ENCODE results near the gene RBM12. TPM values are rescaled to one million over a fixed set of nuclear protein-coding genes. Genes with fewer than 3 reads are reported as not detected.

RBM12 gene
- total RNA-seq, 3 donors from 2014 or later = 68.3 to 72.5 (median 70.6) TPM

DNA sequence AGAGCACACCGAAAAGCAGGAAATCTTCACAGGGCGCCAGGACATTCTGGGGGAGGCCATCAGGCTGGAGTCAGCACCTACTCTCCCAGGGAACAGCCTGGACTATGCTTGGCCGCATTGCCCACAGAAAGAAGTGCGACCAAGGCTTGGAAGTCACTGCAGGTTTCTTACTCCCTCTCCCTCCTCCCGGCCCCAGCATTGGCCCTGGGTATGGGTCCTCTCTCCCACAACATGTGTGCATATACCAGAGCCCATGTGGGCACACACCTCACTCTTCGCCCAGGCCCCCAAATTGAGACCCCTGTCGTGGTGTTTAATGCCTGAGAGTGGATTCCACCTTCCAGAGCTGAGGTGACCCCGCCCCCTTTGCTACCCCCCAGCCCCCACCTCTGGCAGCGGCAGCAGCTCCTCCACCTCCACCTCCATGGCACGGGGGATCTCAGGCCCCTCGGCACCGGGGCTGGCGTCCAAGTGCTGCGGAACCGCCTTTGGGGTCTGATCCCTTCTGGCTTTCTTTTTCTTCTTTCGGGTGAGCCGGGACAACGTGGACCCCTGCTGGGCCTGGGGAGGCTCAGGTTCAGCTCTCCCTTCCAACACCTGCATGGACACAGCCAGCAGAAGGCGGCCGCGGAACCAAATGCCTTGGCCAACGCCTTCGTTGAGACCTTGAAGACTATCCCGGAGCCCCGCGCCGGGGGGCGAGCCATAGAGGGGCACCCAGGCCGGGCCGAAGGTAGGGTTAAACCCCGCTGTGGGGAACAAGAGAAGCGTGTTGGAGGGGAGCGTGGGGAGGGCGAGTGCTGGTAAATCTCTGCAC is 64.3 kb downstream of the RBM12 start:
- Histone ChIP-seq H3K36me3 (ENCODE audit: low read depth) (no peaks in the 10 kb centered on the region), H3K9me3 (no peaks in the 10 kb centered on the region), H3K4me1 (ENCODE audit: low read depth) (peaks cover 14% of the 10 kb centered on the region), H3K4me3 (no peak overlapping the region)
- ATAC-seq (no peak), DNase-seq (no peak)
- intact Hi-C loops (cut with DNase I, micrococcal nuclease) = no loop called here
- TF ChIP-seq, protein P1, sequence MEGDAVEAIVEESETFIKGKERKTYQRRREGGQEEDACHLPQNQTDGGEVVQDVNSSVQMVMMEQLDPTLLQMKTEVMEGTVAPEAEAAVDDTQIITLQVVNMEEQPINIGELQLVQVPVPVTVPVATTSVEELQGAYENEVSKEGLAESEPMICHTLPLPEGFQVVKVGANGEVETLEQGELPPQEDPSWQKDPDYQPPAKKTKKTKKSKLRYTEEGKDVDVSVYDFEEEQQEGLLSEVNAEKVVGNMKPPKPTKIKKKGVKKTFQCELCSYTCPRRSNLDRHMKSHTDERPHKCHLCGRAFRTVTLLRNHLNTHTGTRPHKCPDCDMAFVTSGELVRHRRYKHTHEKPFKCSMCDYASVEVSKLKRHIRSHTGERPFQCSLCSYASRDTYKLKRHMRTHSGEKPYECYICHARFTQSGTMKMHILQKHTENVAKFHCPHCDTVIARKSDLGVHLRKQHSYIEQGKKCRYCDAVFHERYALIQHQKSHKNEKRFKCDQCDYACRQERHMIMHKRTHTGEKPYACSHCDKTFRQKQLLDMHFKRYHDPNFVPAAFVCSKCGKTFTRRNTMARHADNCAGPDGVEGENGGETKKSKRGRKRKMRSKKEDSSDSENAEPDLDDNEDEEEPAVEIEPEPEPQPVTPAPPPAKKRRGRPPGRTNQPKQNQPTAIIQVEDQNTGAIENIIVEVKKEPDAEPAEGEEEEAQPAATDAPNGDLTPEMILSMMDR (IDR thresholded peaks at IDR 0.05) = no peak

- DNase-seq (no peak), ATAC-seq (no peak)
- TF ChIP-seq, protein P1 (IDR thresholded peaks at IDR 0.05) = no peak
- intact Hi-C loops (cut with DNase I, micrococcal nuclease) = no loop called here
- H3K9me3 ChIP-seq = no peaks in the 10 kb centered on the region
- H3K36me3 ChIP-seq (ENCODE audit: low read depth) = no peaks in the 10 kb centered on the region
- H3K4me1 ChIP-seq (ENCODE audit: low read depth) = peaks cover 14% of the 10 kb centered on the region
- no peak overlapping the region for H3K4me3 ChIP-seq
Observed at GRCh38 chr20:35599776-35600120, 65.0 kb downstream of the RBM12 start.

Other genes with a start within 250 kb of the RBM12 start
- gene GDF5, start 226.7 kb downstream of the RBM12 start, total RNA-seq = 1 to 10 TPM in 1 of 3 donors, under 1 TPM in 1, not detected in 1; 0.24 to 2.3 TPM
- gene CEP250, start 209.3 kb downstream of the RBM12 start, total RNA-seq = 10 to 100 TPM; 18.1 to 37.8 (median 27.3) TPM
- not detected for gene C20orf173, start 135.2 kb downstream of the RBM12 start, total RNA-seq
- gene ERGIC3, start 122.8 kb downstream of the RBM12 start, total RNA-seq = 100 to 1,000 TPM; 194 to 283 (median 206) TPM
- 1 to 10 TPM; 3.5 to 5.9 (median 4.1) TPM for gene SPAG4, start 49.1 kb downstream of the RBM12 start, total RNA-seq
- gene CPNE1, start within 50 bp of the RBM12 start, total RNA-seq = 100 to 1,000 TPM; 117 to 188 (median 128) TPM
- 10 to 100 TPM; 31.2 to 42.8 (median 32.1) TPM for gene NFS1, start 34.5 kb upstream of the RBM12 start, total RNA-seq
- gene ROMO1, start 34.5 kb upstream of the RBM12 start, total RNA-seq = 100 to 1,000 TPM; 112 to 147 (median 137) TPM
- 100 to 1,000 TPM; 226 to 303 (median 300) TPM for gene RBM39, start 77.4 kb upstream of the RBM12 start, total RNA-seq
- 10 to 100 TPM; 23.3 to 61.1 (median 28.5) TPM for gene PHF20, start 107.1 kb upstream of the RBM12 start, total RNA-seq

Data from mucosa of descending colon (tissue), 3 donors.